Middle frontal gyrus (tissue), 1 donor: ENCODE measurements around the gene PPP4R2.

Source experiments
- DNase-seq: peaks from one replicate; pipeline ENCODE4 v3.0.0-alpha.2; 2015; ENCODE audit warnings: low spot score; ENCODE audit errors: extremely low spot score

Gene PPP4R2

DNA sequence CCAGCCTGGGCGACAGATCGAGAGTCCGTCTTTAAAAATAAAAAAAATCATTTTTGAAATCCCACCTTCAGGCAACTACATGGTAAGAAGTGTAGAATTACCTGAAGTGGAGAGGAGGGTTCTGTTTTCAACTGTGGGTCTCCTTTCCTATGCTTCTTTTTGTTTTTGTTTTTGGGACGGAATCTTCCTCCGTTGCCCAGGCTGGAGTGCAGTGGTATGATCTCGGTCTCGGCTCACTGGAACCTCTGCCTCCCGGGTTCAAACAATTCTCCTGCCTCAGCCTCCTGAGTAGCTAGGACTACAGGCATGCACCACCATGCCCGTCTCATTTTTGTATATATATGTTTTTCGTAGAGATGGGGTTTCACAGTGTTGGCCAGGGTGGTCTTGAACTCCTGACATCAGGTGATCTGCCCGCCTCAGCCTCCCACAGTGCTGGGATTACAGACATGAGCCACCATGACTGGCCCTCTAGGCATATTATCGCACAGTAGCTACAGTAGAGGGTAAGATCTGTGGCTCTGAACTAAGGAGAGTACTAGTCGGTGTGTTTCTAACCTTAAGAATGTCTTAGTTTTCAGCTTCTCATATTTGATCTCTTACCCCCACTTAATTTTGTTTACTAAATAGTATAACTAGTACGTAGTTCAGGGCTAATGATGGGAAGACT, 73.3 kb downstream of the PPP4R2 start:
- DNase-seq = no peak

- DNase-seq = no peak
Measured at GRCh38 chr3:73070675-73071575, 74.3 kb downstream of the PPP4R2 start.

DNA sequence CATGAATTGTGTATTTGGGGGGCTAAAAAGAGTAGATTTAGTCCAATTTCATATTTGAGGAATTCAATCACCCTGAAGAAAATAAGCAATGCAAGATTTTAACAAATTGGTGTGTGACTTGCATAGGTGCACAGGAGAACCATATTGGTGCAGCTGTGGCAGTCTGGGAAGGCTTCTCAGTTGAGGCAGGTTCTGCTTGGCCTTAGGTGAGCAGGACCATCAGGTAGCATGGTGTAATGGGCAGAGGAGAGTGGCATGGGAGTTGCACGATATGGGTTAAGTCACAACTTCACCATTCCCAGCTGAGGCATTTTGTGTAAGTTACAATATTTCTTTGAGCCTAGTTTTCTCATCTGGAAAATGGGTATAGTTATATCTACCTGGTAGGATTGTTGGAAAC, 75.3 kb downstream of the PPP4R2 start:
- DNase-seq = no peak

- no peak for DNase-seq
Measured at GRCh38 chr3:73072634-73073033, 76.0 kb downstream of the PPP4R2 start.

GRCh38 chr3:73073091-73073707, 76.6 kb downstream of the PPP4R2 start:
- no peak for DNase-seq

- no peak for DNase-seq
Measured at GRCh38 chr3:73074781-73075180, 78.2 kb downstream of the PPP4R2 start.

GRCh38 chr3:73080216-73080966, 83.8 kb downstream of the PPP4R2 start:
- no peak for DNase-seq

- no peak for DNase-seq
Measured at GRCh38 chr3:73081140-73081539, 84.5 kb downstream of the PPP4R2 start.

GRCh38 chr3:73084170-73084569, 87.6 kb downstream of the PPP4R2 start:
- no peak for DNase-seq

GRCh38 chr3:73086071-73086494, 89.5 kb downstream of the PPP4R2 start:
- peak; percentile 25 for DNase-seq

DNA sequence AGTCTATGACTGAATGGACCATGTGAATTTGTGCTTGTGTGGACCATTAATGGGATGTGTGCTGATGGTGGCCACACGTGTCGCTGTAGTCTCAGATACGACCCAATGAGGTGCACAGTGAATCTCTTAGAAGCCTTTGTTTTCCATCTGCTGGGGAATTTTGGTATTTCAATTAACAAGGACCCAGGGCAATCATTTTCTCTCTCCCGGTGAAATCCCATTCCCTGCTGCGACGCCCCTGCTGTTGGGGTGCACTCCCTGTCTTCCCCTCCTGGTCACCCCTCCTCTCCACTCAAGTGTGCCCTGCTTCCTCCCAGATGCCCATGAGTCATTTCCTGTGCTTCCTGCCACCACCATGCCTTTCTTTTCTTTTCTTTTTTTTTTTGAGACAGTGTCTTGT, 97.5 kb downstream of the PPP4R2 start:
- DNase-seq = no peak

- no peak for DNase-seq
Measured at GRCh38 chr3:73094951-73095350, 98.3 kb downstream of the PPP4R2 start.

DNA sequence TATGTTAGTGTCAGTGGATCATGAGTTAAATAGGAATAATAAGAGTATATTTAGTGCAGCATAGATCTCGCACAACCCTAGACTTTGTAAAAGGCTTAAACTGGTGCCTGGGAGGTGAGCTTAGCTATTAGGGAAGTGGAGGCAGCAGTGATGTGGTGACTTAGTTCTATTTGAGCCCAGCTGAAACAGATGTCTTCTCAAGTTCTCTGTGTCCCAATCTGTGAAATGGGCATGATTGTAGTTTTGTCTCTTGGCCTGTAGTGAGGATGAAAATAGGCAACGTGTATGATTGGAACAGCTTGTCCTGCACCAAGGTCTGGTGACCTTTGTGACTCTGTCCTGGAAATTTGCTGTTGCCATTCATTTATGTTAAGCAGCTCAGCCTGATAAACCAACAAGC, 99.6 kb downstream of the PPP4R2 start:
- DNase-seq = no peak

DNA sequence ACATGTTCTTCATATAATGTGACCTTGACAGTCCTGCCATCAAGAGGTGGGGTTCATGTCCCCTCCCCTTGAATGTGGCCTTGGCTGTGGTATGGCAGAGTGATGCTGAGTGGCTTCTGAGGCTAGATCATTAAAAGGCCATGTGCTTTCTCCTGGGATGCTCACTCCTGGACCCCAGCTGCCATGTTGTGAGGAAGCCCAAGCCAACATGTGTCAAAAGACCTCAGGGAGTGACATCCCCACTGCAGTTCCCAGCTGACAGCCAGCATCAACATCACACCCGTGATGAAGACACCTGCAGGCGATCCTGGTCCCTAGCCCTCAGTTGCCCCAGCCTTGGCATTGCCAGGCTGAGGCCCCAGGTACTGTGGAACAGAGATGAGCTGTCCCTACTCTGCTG, 101.4 kb downstream of the PPP4R2 start:
- no peak for DNase-seq

DNA sequence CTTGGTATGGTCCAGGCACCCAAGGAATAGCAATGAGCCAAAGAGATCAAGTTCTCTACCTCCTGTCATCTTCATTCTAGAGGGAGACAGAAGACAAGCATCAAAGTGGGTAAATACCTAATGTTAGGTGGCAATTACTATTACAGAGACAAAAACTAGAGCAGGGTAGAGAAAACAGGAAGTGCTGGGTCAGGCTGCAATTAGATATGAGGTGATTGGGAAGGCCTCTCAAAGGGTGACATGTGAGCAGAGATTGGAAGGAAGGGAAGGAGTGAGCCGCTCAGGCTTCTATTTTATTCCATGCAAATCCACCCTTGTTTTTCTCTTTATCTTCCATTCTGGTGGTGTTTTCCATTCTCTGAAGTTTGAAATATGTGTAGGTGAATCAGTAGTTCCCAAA, 102.3 kb downstream of the PPP4R2 start:
- no peak for DNase-seq

DNA sequence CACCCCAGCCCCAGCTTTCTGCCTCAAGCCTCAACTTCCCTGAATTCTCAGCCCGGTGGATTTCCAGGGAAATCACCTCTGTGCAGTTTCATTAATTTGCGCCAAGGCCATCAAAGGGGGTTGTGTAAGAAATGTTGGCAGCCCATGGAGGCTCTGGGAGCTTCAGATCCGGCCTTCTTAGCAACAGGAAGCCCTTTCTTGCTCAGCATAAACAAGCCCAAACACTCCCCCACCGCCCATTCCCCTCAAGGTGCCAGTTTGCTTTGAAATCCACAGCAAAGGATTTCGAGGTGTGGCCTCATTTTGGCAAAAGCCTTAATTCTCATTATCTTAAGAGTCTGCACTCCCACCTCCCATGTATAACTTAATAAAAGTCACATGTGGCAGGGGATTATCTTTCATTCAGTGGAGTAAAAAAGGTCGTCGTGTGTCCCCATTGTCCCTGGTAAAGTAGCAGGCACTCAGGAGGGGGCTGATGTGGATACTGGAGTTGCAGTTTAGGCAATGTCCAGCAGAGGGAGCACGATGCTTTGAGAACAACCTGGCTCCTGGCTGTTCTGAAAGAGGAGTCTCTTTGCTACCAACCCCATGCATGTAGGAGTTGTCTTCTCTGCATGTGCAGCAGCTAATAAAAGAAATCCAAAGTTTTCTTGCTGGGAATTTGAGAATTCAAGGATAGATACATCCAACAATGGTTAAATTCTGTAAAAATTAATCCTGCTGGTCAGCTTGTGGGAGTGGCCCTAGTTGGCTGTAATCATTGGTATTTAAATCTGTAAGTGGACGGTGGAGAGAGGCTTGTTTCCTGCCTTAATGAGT, 104.3 kb downstream of the PPP4R2 start:
- DNase-seq = peak; percentile 81

GRCh38 chr3:73101881-73102280, 105.3 kb downstream of the PPP4R2 start:
- DNase-seq = no peak

DNA sequence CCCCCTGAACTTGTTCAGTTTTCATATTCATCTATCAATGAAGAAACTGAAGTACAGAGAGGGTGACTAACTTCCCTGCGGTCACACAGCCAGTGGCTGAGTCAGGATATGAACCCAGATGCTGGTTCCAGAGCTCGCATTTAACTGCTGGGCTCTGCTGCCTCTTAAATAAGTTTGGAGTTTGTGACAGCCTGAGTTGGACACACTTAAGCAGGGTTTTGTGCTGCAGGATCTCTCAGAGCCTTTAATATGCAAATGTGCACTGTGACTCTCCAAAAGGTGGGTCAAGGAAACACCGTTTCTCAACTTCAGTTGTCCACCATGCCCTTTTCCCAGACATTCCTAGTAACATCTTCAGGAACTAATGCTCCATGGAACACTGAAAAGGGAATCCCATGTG, 110.6 kb downstream of the PPP4R2 start:
- DNase-seq = no peak

DNA sequence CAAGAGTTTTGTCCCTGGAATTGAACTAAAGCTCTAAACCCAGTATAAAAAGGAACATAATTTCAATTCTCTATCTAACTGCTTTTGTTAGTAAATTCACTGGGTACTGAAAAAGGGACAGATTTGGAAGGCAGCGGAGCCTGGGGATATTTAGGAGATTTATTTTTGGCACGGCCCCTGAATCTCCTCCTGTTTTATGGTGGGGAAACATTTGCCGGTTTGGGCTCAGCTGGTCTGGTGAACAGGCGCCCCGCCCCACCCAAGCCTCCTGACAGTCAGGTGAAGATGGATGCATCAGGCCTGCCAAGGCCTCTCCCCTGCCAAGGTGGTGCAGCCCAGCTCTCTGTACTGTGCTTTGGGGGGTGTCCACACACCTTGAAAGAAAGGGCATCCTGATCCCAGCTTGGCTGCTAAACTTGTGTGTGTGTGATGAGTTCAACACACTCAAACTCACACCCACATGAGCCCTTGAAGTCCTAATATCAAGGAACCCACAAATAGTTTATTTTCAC, 111.1 kb downstream of the PPP4R2 start:
- DNase-seq = no peak

GRCh38 chr3:73108750-73109149, 112.1 kb downstream of the PPP4R2 start:
- no peak for DNase-seq
